Activated CD4-positive, alpha-beta T cell treated with anti-CD3 and anti-CD28 coated beads for 36 hours (primary cell): Measurements from ENCODE around the gene SYNJ1. TPM values are rescaled to one million over a fixed set of nuclear protein-coding genes. Genes with fewer than 3 reads are reported as not detected.
"Not testable (repeated sequence)": the region's sequence is repeated elsewhere in the genome, so short reads cannot be mapped to it uniquely, and the experiment has no call there.

Source experiments
- ATAC-seq: fragments of 200-7000 bp; cut with Tn5 transposase; one replicate; pipeline ENCODE4 v1.10.0; 2021; ENCODE audit warnings: mild to moderate bottlenecking, moderate library complexity
- CTCF ChIA-PET: fragments of 350-600 bp; sonication (Branson Sonifier 250); formaldehyde crosslinking; loops from one replicate; lab custom pipeline; 2021; ENCODE audit warnings: antibody characterized with exemption; lab: Charles Lee
- POLR2A ChIA-PET: fragments of 350-600 bp; sonication (Branson Sonifier 250); formaldehyde crosslinking; loops from one replicate; lab custom pipeline; 2021; ENCODE audit warnings: antibody characterized with exemption, inconsistent platforms; lab: Charles Lee
- DNase-seq: peaks from one replicate; pipeline ENCODE4 v3.0.0-alpha.2; 2020
- H3K27ac Mint-ChIP-seq: one replicate; pipeline ENCODE4 v1.8.0; 2021; ENCODE audit warnings: mixed read lengths
- H3K27me3 Mint-ChIP-seq: one replicate; pipeline ENCODE4 v1.8.0; 2021; ENCODE audit warnings: mixed read lengths
- H3K36me3 Mint-ChIP-seq: one replicate; pipeline ENCODE4 v1.8.0; 2021; ENCODE audit warnings: low read depth, mixed read lengths
- H3K4me1 Mint-ChIP-seq: one replicate; pipeline ENCODE4 v1.8.0; 2021; ENCODE audit warnings: mixed read lengths
- H3K4me3 Mint-ChIP-seq: one replicate; pipeline ENCODE4 v1.8.0; 2021; ENCODE audit warnings: mild to moderate bottlenecking, moderate library complexity, mixed read lengths
- H3K9me3 Mint-ChIP-seq: one replicate; pipeline ENCODE4 v1.8.0; 2021; ENCODE audit warnings: low read depth, mixed read lengths
- intact Hi-C, 2 experiments: fragments of 100-400 bp; cut with DNase I in 1 of 2; cut with micrococcal nuclease in 1 of 2; formaldehyde crosslinking; loops; one replicate each; pipeline versions ENCODE4 v1.14.2 to v1.15.1; 2022 to 2024; cut with DNase I, micrococcal nuclease
- total RNA-seq, 2 experiments: library from RNA; stranded (reverse); gene quantifications; one replicate each; pipeline ENCODE4 v1.2.3, GENCODE V29; 2021

The SYNJ1 gene
- total RNA-seq, 2 experiments from 2014 or later, result 6.3 to 10.5 TPM

GRCh38 chr21:32612999-32613337, 114.8 kb downstream of the SYNJ1 start:
- intact Hi-C loops, result loop anchor here (1.0 to 5.0 kb wide), 13 partner anchors 44 to 1028 kb away; partner anchors contain the start of genes MIS18A (in 2 of the 2), URB1 (in 2 of the 2), CRYZL1 (in 1 of the 2) and DNAJC28 (in 1 of the 2)
- H3K27me3 Mint-ChIP-seq, result no peaks in the 10 kb centered on the region
- ChIA-PET POLR2A (no interaction called here), CTCF (interaction anchor here (0.6 to 1.4 kb wide), 3 partner anchors 12 to 218 kb away, joined by 3 to 9 read pairs (median 4); no protein-coding TSS in a partner anchor)
- peak overlapping the region; percentile 96 for H3K4me3 Mint-ChIP-seq
- H3K4me1 Mint-ChIP-seq, result peaks cover 9% of the 10 kb centered on the region
- DNase-seq (no peak), ATAC-seq (peak; percentile 8)
- H3K27ac Mint-ChIP-seq, result peak overlapping the region; percentile 90
- H3K36me3 Mint-ChIP-seq, result peaks cover 10% of the 10 kb centered on the region
- no peaks in the 10 kb centered on the region for H3K9me3 Mint-ChIP-seq

GRCh38 chr21:32612075-32612998, 115.5 kb downstream of the SYNJ1 start, which contains the start of gene CFAP298:
TSS of gene CFAP298 (minus strand) at chr21:32612377. CDS start at chr21:32612243, 134 bp downstream.
- ChIA-PET CTCF (interaction anchor here (0.6 to 1.4 kb wide), 5 partner anchors 11 to 218 kb away, joined by 3 to 9 read pairs (median 4); no protein-coding TSS in a partner anchor), POLR2A (interaction anchor here (0.6 to 0.8 kb wide), 2 partner anchors 84 to 159 kb away, joined by 3 read pairs; partner anchors contain the start of gene PAXBP1)
- DNase-seq (peak; percentile 92), ATAC-seq (peak; percentile 90)
- Mint-ChIP-seq H3K36me3 (peaks cover 16% of the 10 kb centered on the region), H3K27ac (peak within 1 kb of the TSS; percentile 90), H3K4me1 (peaks cover 9% of the 10 kb centered on the region), H3K9me3 (no peaks in the 10 kb centered on the region), H3K27me3 (no peaks in the 10 kb centered on the region), H3K4me3 (peak within 1 kb of the TSS; percentile 96)
- intact Hi-C loops, result loop anchor here (1.0 to 5.0 kb wide), 13 partner anchors 44 to 1029 kb away; partner anchors contain the start of genes MIS18A (in 2 of the 2), URB1 (in 2 of the 2), CRYZL1 (in 1 of the 2) and DNAJC28 (in 1 of the 2)

GRCh38 chr21:32611471-32611997, 116.3 kb downstream of the SYNJ1 start:
- no peaks in the 10 kb centered on the region for H3K9me3 Mint-ChIP-seq
- intact Hi-C loops, result loop anchor here (5.0 kb wide), 2 partner anchors 161 to 931 kb away; partner anchors contain the start of genes GART (in 1 of the 2), PAXBP1 (in 1 of the 2) and SON (in 1 of the 2)
- no peaks in the 10 kb centered on the region for H3K27me3 Mint-ChIP-seq
- H3K27ac Mint-ChIP-seq, result peak overlapping the region; percentile 90
- peak; percentile 65 for DNase-seq
- peaks cover 9% of the 10 kb centered on the region for H3K4me1 Mint-ChIP-seq
- ATAC-seq, result peak; percentile 45
- peak overlapping the region; percentile 96 for H3K4me3 Mint-ChIP-seq
- peaks cover 18% of the 10 kb centered on the region for H3K36me3 Mint-ChIP-seq
- ChIA-PET CTCF (interaction anchor here (1.2 to 3.4 kb wide), 3 partner anchors 11 to 44 kb away, joined by 3 to 27 read pairs (median 9); no protein-coding TSS in a partner anchor), POLR2A (interaction anchor here (0.6 kb wide), 1 partner anchor 83 kb away, joined by 3 read pairs; no protein-coding TSS in a partner anchor)

- peak overlapping the region; percentile 96 for H3K4me3 Mint-ChIP-seq
- POLR2A ChIA-PET, H3K4me1 Mint-ChIP-seq, H3K27ac Mint-ChIP-seq, ATAC-seq, H3K9me3 Mint-ChIP-seq, DNase-seq, H3K27me3 Mint-ChIP-seq: not testable (repeated sequence)
- intact Hi-C loops, result loop anchor here (5.0 kb wide), 2 partner anchors 161 to 931 kb away; partner anchors contain the start of genes GART (in 1 of the 2), PAXBP1 (in 1 of the 2) and SON (in 1 of the 2)
- CTCF ChIA-PET, result interaction anchor here (3.4 kb wide), 1 partner anchor 10 kb away, joined by 27 read pairs; no protein-coding TSS in a partner anchor
- H3K36me3 Mint-ChIP-seq, result peaks cover 23% of the 10 kb centered on the region
Observed at GRCh38 chr21:32610940-32611339, 116.9 kb downstream of the SYNJ1 start.

- DNase-seq (no peak), ATAC-seq (no peak)
- CTCF ChIA-PET, result interaction anchor here (0.6 to 3.4 kb wide), 6 partner anchors 8 to 910 kb away, joined by 3 to 27 read pairs (median 4); no protein-coding TSS in a partner anchor
- Mint-ChIP-seq H3K27ac (no peak overlapping the region), H3K4me1 (peaks cover 9% of the 10 kb centered on the region), H3K4me3 (no peak overlapping the region), H3K27me3 (no peaks in the 10 kb centered on the region), H3K36me3 (peaks cover 38% of the 10 kb centered on the region), H3K9me3 (no peaks in the 10 kb centered on the region)
- intact Hi-C loops, result no loop called here
- POLR2A ChIA-PET, result no interaction called here
Observed at GRCh38 chr21:32608851-32609250, 119.0 kb downstream of the SYNJ1 start.

- ChIA-PET CTCF (interaction anchor here (1.1 to 1.4 kb wide), 3 partner anchors 9 to 202 kb away, joined by 3 to 4 read pairs (median 4); no protein-coding TSS in a partner anchor), POLR2A (no interaction called here)
- no peak for DNase-seq
- Mint-ChIP-seq H3K9me3 (no peaks in the 10 kb centered on the region), H3K27me3 (no peaks in the 10 kb centered on the region), H3K27ac (no peak overlapping the region), H3K4me1 (peaks cover 3% of the 10 kb centered on the region), H3K4me3 (no peak overlapping the region), H3K36me3 (peaks cover 55% of the 10 kb centered on the region)
- intact Hi-C loops, result no loop called here
- ATAC-seq, result no peak
Observed at GRCh38 chr21:32605469-32605868, 122.3 kb downstream of the SYNJ1 start.

- Mint-ChIP-seq H3K4me1 (no peaks in the 10 kb centered on the region), H3K36me3 (peaks cover 58% of the 10 kb centered on the region), H3K27ac (no peak overlapping the region), H3K27me3 (no peaks in the 10 kb centered on the region), H3K4me3 (no peak overlapping the region), H3K9me3 (no peaks in the 10 kb centered on the region)
- ATAC-seq (no peak), DNase-seq (no peak)
- ChIA-PET CTCF (interaction anchor here (1.0 to 1.4 kb wide), 4 partner anchors 8 to 195 kb away, joined by 3 to 4 read pairs (median 3); no protein-coding TSS in a partner anchor), POLR2A (no interaction called here)
- intact Hi-C loops, result loop anchor here in 1 of 2 experiments (5.0 kb wide), 1 partner anchor 737 kb away; no protein-coding TSS in a partner anchor
Observed at GRCh38 chr21:32604464-32604863, 123.3 kb downstream of the SYNJ1 start.

- H3K27me3 Mint-ChIP-seq, result no peaks in the 10 kb centered on the region
- no peak for DNase-seq
- intact Hi-C loops, result loop anchor here in 1 of 2 experiments (5.0 kb wide), 1 partner anchor 736 kb away; no protein-coding TSS in a partner anchor
- POLR2A ChIA-PET, result no interaction called here
- H3K9me3 Mint-ChIP-seq, result no peaks in the 10 kb centered on the region
- CTCF ChIA-PET, result no interaction called here
- no peak overlapping the region for H3K27ac Mint-ChIP-seq
- no peaks in the 10 kb centered on the region for H3K4me1 Mint-ChIP-seq
- H3K4me3 Mint-ChIP-seq, result no peak overlapping the region
- H3K36me3 Mint-ChIP-seq, result peaks cover 56% of the 10 kb centered on the region
- ATAC-seq, result no peak
Observed at GRCh38 chr21:32603131-32603530, 124.7 kb downstream of the SYNJ1 start.

- DNase-seq (no peak), ATAC-seq (no peak)
- Mint-ChIP-seq H3K4me1 (peaks cover 4% of the 10 kb centered on the region), H3K27ac (no peak overlapping the region), H3K27me3 (no peaks in the 10 kb centered on the region), H3K36me3 (peaks cover 51% of the 10 kb centered on the region), H3K4me3 (no peak overlapping the region), H3K9me3 (no peaks in the 10 kb centered on the region)
- ChIA-PET POLR2A (no interaction called here), CTCF (interaction anchor here (0.9 to 4.8 kb wide), 13 partner anchors 8 to 229 kb away, joined by 3 to 106 read pairs (median 6); partner anchors contain the start of genes EVA1C and URB1)
- intact Hi-C loops, result loop anchor here in 1 of 2 experiments (5.0 kb wide), 1 partner anchor 735 kb away; no protein-coding TSS in a partner anchor
Observed at GRCh38 chr21:32602099-32602498, 125.7 kb downstream of the SYNJ1 start.

- intact Hi-C loops, result no loop called here
- no peaks in the 10 kb centered on the region for H3K27me3 Mint-ChIP-seq
- ChIA-PET CTCF (interaction anchor here (0.6 to 4.8 kb wide), 9 partner anchors 10 to 273 kb away, joined by 3 to 106 read pairs (median 5); no protein-coding TSS in a partner anchor), POLR2A (no interaction called here)
- no peak overlapping the region for H3K4me3 Mint-ChIP-seq
- no peak for DNase-seq
- H3K9me3 Mint-ChIP-seq, result no peaks in the 10 kb centered on the region
- ATAC-seq, result no peak
- peaks cover 12% of the 10 kb centered on the region for H3K4me1 Mint-ChIP-seq
- no peak overlapping the region for H3K27ac Mint-ChIP-seq
- peaks cover 40% of the 10 kb centered on the region for H3K36me3 Mint-ChIP-seq
Observed at GRCh38 chr21:32599526-32599925, 128.3 kb downstream of the SYNJ1 start.
